Skin epidermis (tissue), 12 donors: ENCODE results near the gene MIS18A.

ENCODE experiments used
- H3K27ac ChIP-seq, 21 experiments: fragments of 200-600 bp; sonication (generic) in 11 of 21; one replicate each; pipeline ENCODE4 v1.5.0; 2020; ENCODE audit warnings: mild to moderate bottlenecking in 3 of 21, inconsistent platforms in 2 of 21, moderate library complexity in 2 of 21
- H3K4me3 ChIP-seq, 7 experiments: fragments of 200-600 bp; sonication (generic) in 2 of 7; one replicate each; pipeline ENCODE4 v1.5.0; 2020; ENCODE audit warnings: inconsistent platforms in 2 of 7, mild to moderate bottlenecking in 2 of 7, moderate library complexity in 1 of 7

The MIS18A gene

DNA sequence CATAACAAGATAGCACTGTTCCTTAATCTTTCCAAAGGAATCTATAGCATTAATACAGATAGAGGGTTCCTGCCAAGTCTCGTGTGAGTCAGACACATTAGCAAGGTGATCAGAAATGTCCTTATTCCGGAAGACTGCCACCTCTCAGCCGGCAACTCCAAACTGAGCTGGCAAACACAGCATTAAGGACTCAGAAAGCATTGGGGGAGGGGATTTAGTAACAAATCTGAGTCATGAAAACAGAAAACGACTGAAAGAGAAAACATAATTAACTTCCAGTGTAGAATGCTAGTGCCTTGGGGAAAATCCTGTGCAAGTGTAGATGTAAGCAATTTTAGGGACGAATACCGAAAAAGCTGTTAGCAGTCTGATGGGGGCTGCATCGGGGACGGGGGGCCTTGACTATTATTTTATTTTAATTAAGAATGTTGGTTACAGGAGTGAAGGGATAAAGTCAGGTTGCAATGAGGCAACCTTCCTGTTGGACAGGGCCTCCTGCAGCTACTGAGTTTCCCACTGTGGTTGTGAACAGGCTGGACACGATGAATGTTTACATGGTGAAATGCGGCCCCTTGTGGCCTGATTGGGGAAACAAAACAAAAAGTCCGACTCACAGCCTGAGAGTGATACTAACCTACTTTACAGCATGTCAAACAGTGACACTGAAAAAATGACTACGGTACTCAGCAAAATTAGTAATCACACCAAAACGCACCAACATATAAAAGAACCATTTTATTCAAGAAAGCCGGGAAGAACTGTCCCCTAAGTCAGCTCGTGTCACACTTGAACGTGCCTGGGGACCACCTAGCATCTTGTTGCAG is 20.7 kb downstream of the MIS18A start:
- no peak overlapping the region for H3K27ac ChIP-seq
- H3K4me3 ChIP-seq = no peak overlapping the region

DNA sequence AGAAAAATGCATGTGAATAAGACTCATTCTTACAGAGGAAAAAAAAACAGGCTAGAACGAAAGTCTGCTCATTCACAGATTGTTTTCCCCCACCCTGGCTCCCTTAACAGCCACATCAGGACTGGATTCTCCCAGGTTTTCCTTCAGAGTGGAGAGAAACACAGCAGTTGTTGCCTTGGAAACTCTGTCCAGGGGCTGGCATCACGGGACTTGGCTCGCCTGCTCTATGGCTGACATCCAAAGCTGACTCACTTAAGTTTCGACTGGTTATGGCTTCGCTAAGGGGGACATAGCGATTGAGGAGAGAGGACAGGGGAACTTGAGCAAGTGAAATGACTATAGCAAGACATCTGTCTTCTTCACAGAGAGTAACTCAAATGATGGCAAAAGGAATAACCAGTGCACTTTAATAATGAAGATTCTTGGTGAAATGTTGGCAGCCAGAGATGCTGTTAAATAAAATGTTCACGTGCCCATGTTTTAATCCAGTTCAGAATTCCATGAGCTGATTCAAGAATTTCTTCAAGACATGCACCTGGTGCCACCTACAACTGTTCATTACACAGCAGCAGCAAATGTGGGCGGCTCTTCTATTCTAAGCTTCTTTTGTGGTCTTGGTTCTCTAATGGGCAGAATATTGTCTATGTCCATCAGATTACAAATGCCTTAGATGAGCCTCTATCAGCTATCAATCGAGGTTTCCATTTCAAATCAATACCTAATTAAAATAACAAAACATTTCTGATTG is 21.8 kb downstream of the MIS18A start:
- no peak overlapping the region for H3K4me3 ChIP-seq
- peak overlapping the region in 6 of 21 experiments; percentile 17 to 57 (median 30) for H3K27ac ChIP-seq

DNA sequence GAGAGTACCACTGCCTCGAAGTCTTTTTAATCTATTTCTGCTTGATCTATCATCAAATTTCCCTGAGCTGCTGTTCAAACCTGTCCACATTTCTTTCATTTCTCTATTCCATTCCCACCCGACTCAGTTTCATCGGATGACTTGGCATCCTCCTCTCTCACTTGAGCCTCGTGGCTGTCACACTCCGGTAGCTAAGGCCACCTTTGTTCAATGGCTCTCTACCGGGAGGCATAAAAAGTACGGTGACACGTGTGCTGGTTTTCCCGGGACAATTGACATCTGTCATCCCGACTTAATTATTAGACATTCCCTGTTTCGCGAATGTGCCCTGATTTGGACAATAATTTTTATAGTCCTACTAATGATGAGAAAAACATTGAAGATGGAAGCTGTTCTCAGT is 22.6 kb downstream of the MIS18A start:
- peak overlapping the region in 7 of 21 experiments; percentile 17 to 61 (median 31) for H3K27ac ChIP-seq
- no peak overlapping the region for H3K4me3 ChIP-seq

DNA sequence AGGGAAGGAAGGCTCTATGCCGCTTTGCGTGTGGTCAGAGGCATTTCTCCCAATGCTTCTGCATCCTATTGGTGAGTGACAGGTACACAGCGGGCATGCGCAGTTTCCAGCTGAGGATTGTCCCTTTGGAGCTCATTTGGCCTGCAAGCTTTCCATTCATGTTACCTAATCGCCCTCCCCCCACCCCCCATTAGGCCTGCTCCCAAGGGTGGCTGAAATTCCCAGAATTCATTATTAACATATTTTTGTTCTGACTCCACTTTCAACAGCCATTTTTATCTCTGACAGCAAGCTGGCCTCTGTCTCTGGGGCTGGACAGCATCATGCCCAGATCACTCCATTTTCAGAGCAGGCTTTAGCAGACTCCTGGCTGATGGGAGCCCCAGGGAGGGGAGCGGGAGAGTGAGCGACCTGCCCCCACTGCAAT is 25.6 kb downstream of the MIS18A start:
- Histone ChIP-seq H3K4me3 (no peak overlapping the region), H3K27ac (no peak overlapping the region)

DNA sequence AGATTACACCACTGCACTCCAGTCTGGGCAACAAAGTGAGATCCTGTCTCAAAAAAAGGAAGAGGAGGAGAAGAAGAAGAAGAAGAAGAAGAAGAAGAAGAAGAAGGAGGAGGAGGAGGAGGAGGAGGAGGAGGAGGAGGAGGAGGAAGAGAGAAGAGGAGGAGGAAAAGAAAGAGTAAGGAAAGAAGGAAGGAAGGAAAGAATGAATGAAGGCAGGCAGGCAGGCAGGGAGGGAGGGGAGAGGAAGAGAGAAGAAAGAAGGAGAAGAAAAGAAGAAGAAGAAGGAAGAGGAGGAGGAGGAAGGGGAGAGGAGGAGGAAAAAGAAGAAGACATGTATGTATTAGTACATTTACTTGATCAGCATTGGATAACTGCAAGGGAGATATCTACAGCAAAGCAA is 26.7 kb downstream of the MIS18A start:
- Histone ChIP-seq H3K4me3 (no peak overlapping the region), H3K27ac (no peak overlapping the region)

DNA sequence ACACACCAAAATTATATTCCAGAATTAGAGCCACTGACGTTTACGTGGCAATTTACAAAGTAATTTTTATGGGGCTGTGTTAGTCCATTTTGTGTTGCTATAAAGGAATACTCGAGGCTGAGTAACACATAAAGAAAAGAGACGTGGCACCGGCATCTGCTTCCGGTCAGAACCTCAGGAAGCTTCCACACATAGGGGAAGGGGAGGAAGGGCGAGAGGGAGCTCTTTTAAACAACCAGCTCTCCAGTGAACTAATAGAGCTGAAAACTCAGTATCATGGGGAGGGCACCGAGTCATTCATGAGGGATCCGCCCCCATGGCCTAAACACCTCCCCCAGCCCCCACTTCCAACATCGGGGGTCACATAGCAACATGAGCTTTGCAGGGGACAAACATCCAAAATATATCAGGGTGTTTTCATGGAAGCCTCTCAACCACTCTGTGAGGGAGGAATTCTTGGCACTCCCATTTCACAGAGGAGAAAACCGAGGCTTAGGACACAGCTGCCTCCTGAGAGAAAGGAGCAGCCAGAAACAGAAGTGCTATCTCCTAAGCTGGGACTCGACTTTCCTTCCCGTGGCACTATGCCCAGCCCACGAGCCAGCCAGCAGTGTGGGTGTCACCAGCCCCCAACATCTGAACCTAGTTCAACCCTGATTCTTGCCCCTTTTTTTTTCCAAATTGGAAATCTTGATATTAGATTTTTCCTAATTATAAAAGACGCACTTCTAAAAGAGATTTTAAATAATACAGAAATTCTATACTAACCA is 29.2 kb downstream of the MIS18A start:
- no peak overlapping the region for H3K27ac ChIP-seq
- no peak overlapping the region for H3K4me3 ChIP-seq

DNA sequence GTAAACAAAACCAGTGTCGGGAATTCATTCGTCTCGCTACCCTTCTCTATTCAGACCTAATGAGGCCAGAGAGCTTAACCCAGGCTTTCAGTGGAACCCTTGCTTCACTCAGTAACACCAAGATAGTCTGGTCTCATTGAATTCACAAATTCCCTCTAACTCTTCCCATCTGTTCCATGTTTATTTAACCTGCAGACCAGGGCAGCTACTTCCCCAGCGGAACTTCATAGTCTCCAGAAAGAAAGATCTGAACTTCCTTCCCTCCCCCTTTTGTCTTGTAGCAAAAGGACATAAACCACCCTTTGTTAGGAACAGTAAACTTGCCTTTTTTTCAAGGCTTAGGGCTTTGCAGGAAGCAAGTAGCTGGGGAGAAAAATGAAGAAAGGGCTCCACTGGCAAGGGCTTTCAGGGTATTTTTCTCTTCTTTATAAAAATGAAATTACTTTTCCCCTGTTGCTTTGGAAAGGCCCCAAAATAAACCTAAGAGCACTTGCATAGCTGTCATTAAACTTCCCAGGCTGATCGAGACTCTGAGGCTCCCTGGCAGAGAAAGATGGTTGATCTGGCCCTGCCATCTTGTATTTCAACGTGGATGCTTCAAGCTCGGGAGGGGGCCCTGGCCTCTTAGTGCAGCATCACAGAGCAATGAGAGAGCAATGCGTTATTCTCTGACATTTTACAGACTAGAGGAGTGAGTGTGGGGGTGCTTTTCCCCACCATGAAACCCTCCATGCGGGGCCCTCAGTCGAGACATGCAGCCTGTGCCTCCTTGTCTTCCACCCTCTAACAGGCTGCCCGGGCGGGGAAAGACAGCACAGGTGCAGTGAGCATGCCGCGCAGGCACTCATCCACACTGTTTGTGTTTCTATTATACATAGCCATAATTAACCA is 30.0 kb downstream of the MIS18A start:
- no peak overlapping the region for H3K27ac ChIP-seq
- no peak overlapping the region for H3K4me3 ChIP-seq

DNA sequence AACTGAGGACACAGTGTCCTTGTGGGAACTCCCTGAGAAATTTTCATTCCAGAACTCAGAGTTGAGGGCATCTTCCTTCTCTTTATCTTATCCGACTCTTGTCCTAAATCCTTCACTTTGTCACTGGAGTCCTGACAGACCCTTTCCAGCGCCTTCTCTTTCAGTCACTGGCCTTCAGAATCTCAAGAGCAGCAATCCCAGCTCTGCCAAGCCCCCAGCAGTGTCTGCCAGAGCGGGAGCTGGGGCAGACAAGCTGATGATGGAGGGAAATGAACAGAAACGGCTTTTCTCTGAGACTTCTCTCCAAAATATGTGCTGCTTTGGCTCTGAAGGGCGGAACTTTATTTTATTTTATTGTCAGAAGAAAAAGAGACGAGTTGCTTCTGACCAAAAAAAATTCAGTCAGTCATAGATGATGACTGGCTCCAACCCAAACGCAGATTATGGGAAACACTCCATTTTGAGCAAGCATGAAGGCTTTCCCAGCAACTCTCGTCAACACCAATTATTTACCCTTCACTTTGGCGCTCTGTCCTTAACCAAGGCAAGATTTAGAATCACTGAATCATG is 32.2 kb downstream of the MIS18A start:
- Histone ChIP-seq H3K27ac (no peak overlapping the region), H3K4me3 (no peak overlapping the region)

DNA sequence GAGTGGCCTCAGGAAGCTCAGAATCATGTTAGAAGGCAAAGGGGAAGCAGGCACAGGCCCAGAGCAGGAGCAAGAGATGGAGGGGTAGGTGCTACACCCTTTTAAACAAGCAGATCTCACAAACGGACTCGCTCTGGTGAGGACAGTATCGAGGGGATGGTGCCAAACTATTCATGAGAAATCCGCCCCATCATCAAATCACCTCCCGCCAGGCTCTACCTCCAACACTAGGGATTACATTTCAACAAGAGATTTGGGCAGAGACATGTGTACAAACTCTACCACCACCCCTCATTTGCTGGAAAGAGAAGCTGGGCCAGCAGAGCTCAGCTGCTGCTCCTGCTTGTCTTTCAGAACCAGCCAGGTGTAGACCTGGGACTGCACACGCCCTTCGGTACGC is 32.9 kb downstream of the MIS18A start:
- Histone ChIP-seq H3K4me3 (no peak overlapping the region), H3K27ac (no peak overlapping the region)

DNA sequence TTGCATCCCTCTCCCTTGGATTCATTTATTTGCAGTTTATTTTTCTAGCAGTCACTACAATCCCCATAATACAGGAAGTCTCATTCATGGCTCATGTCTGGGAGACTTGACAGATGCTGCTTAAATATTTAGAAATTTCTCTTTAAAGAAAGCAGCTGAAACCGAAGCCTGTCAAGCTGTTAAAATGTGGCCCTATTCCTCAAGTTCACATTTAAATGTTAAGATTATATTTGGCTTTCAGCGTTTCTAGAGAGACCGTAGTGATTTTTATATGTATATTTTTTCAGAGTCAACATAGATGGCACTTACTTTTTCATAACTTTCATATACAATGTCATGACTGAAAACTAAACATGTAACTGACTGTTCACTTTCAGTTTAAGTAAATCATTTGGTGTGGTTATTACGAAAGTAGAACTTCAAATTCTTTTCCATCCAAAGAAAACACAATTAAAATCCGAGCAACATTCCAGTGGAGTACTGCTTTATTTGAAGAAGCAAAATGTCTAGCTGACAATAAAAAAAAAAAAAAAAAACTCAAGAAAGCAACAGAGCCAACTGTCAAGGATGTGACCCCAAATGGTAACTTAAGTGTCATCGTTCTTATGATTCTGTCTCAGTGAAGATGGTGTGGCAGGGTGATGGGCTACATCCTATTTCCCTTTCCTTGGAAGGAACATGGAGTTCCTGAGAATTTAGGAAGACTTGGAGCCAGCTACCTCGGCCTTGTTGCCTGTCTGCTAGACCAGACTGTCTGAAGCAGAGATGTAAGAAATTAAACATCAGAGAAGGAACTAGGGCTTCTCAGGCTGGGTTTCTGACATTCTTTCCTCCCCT is 37.8 kb downstream of the MIS18A start:
- H3K27ac ChIP-seq = no peak overlapping the region
- no peak overlapping the region for H3K4me3 ChIP-seq

DNA sequence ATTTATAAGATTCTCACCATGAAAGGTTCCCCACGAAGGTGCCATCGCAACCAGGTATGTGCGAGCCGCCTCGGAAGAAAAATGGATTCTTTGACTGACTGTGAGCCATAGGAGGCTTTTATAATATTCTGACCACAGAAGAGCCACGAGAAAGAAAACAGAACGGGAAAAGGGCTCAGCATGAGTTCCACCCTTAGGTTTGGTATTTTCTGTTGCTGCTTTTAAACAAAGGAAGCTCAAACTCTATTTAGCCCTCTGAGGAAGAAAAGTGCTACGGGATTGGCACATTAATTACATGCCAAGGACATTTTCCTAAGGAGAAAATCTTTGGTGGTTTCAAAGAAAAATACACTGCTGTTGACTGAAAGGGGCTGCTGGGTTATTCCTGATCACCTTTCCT is 39.3 kb downstream of the MIS18A start:
- Histone ChIP-seq H3K27ac (no peak overlapping the region), H3K4me3 (no peak overlapping the region)

DNA sequence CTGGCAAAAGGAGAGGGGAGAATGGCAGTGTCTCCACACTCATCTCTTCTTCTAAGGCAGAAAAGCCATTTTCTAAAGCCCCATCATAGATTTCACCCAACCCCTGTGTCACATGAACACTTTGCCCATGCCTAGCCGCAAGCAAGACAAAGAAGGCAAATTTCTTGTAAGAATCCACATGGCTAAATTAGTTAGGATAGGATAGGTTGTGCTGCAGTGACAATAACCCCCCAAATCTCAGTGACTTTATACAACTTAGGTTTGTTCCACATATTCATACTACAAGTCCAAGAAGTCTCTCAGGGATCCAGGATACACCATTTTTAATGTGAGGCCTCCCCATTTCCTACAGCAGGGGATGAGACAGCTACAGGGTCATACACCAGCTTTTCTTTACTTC is 40.8 kb downstream of the MIS18A start:
- H3K4me3 ChIP-seq = no peak overlapping the region
- H3K27ac ChIP-seq = no peak overlapping the region

DNA sequence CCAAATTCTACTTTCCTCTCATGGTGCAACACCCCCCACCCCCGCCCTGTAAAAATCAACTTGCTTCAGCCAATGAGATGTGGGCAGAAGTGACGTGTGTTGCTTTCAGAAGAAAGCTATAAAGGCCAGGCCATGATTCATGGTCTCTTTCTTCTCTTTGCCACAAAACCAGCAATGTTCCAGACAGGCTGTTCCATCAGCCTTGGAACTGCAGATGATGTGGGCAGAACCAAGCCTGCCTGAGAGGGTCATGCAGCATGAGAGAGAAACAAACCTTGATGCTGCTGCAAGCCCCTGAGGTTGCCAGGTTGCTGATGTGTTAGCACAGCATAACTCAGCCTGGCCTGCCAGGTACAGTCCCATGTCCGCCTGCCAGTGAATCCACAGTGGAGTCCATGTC is 41.8 kb downstream of the MIS18A start:
- Histone ChIP-seq H3K4me3 (no peak overlapping the region), H3K27ac (no peak overlapping the region)

DNA sequence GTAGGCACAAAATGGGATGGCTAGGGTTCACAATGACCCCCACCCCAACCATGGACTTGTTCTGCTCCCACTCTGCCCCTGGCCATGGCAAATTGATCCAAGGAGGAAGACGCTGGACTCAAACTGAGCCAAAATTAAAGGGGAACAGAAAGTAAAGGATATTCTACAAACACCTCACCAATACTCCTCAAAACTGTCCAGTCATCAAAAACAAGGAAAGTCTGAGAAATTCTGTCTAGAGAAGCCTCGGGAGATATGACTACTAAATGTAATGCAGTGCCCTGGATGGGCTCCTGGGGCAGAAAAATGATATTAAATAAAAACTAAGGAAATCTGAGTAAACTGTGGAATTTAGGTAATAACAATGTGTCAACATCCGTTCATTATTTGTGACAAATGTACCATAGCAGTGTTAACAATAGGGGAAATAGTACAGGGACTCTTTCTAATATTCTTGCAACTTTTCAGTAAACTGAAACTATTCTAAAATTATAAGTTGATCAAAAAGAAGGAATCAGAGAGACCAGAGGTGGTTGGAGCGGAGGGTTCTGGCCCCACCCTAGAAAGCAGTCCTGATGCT is 45.0 kb downstream of the MIS18A start:
- no peak overlapping the region for H3K27ac ChIP-seq
- no peak overlapping the region for H3K4me3 ChIP-seq

DNA sequence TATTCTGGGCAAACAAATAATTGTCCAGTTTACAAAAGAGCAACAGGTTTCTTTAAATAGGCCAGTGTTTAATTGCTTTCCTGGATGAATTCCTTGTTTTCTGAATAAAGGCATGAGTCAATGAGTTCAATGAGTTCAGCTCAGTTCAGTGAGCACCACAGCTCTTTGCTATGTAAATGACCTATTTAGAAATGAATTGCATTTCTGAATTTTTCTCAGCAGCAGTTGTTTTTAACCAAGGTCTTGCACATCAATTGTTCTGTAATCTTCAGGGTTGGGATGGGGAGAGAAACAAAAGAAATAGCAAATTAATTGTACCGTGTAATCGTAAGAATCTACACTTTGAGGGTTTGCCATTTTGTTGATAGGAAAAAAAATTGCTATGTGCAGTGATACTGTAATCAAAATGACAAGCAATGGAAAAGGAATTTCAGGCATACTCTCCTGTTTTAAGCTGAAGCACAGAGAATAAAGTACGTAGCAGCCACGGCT is 45.7 kb downstream of the MIS18A start:
- Histone ChIP-seq H3K4me3 (no peak overlapping the region), H3K27ac (no peak overlapping the region)

DNA sequence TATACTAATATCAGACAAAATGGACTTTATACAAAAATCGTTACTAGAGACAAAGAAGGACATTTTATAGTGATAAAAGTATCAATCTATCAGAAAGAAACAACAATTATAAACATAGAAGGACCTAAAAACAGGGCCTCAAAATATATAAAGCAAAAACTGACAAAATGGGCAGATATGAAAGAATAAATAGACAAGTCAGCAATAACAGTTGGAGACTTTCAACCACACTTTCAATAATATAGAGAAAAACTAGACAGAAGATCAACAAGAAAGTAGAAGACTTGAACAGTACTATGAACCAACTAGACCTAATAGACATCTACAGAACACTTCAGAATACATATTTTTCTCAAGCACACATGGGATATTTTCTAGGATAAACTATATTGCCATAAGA is 52.4 kb downstream of the MIS18A start:
- no peak overlapping the region for H3K4me3 ChIP-seq

More for the DNA sequence above, 52.4 kb downstream of the MIS18A start:
- H3K27ac ChIP-seq = no peak overlapping the region
